LNCAP (cell line): ENCODE results near the gene GAR1.

Experiments used
- TF ChIP-seq, protein P1 (sequence below): fragments of 450-650 bp; IDR thresholded peaks from 2 replicates; pipeline ENCODE4 v1.5.1; 2017; ENCODE audit warnings: mild to moderate bottlenecking

GAR1 gene

DNA sequence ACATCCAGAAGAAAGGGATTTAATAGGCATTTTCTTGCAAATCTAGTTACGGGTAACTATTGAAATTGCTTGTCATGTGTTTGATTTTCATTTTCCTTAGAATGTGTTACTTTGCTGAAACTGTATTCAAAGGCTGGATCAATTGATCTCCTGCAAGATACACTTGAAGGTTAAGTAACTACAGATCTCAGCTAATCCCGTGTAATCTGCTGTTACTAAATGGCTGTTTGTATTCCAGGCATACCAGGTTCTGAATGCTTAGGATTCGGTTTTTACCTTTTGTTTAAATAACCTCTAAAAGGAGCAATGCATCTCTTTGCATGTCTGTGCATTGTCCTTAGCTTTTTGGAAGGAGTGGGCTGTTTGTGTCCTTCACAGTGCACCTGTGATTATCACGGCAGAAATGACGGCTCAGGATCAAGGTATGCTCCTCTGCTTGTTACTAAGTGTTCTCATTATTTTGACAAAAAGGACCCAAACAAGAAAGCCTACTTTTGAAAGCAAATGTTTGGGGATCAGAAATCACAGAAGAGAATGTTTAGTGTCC is 32.4 kb downstream of the GAR1 start, which contains the start of gene LRIT3:
Gene LRIT3 (plus strand): TSS at position 212 of the 547 bp plus-strand sequence. CDS start 95 bp downstream, at position 307.
- TF ChIP-seq, protein P1, sequence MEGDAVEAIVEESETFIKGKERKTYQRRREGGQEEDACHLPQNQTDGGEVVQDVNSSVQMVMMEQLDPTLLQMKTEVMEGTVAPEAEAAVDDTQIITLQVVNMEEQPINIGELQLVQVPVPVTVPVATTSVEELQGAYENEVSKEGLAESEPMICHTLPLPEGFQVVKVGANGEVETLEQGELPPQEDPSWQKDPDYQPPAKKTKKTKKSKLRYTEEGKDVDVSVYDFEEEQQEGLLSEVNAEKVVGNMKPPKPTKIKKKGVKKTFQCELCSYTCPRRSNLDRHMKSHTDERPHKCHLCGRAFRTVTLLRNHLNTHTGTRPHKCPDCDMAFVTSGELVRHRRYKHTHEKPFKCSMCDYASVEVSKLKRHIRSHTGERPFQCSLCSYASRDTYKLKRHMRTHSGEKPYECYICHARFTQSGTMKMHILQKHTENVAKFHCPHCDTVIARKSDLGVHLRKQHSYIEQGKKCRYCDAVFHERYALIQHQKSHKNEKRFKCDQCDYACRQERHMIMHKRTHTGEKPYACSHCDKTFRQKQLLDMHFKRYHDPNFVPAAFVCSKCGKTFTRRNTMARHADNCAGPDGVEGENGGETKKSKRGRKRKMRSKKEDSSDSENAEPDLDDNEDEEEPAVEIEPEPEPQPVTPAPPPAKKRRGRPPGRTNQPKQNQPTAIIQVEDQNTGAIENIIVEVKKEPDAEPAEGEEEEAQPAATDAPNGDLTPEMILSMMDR = no peak

DNA sequence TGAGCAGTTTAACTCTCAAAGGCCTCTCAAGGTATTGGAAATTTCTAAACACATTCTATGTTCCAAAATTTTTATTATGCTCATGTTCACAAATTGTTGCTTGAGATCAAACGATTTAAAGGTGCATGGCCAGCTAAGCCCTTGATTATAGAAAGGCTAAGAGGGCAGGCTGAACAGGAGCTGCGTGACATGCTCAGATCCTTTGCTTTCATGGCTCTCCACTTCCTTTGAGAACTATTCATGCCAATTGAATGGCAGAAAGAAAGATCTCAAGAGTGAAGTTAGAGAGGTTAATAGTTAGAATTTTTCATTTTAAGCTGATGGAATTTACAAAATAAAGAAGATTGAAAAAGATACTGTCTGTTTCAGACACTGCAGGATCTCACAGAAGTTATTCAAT is 32.9 kb downstream of the GAR1 start:
- TF ChIP-seq, protein P1 = no peak

DNA sequence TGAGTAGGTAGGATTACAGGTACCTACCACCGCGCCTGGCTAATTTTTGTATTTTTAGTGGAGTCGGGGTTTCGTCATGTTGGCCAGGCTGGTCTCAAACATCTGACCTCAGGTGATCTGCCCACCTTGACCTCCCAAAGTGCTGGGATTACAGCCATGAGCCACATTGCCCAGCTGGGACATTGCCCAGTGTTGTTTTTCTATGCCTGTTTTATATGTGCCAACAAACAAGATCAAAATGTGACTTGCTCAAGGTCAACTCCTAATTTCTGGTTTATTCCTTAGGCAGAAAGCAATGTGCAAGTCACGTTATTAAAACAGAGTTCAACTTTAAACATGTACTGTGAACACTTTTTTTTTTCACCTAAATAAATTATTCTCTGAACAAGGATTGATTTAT is 35.0 kb downstream of the GAR1 start:
- TF ChIP-seq, protein P1 = no peak

DNA sequence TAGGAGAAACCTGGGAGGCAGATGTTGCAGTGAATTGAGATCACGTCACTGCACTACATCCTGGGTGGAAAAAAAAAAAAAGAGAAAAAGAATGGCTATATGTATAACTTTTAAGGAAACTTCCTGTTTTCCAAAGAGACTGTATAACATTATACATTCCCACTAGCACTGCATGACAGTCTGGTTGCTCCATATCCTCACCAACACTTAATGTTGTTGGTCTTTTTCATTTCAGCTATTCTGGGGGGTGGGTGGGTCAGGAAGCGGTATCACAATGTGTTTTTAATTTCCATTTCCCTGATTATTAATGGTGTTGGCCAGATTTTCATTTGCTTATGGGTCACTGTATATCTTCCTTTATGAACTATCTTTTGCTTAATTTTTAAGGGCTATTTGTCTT is 45.7 kb downstream of the GAR1 start:
- TF ChIP-seq, protein P1 = no peak

GRCh38 chr4:109861916-109862511 is 46.5 kb downstream of the GAR1 start:
- TF ChIP-seq, protein P1 = no peak

DNA sequence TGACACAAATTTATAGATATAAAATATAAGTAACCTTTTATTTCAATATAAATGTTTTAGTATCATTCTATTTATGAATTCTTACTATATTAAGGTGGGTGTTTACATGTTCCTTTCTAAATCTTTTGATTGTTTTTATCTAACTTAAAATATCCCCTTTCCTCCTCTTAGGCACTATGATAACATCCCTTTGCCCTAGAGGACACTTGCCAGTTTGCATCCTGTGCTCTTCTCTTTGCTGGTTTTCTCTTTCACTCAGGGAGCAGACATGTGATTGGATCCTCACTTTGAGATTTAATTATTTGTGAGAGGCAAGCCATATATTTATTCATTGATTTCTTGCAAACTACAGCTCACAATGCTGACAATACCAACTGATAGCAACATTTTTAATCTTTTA is 48.6 kb downstream of the GAR1 start:
- TF ChIP-seq, protein P1 = no peak

DNA sequence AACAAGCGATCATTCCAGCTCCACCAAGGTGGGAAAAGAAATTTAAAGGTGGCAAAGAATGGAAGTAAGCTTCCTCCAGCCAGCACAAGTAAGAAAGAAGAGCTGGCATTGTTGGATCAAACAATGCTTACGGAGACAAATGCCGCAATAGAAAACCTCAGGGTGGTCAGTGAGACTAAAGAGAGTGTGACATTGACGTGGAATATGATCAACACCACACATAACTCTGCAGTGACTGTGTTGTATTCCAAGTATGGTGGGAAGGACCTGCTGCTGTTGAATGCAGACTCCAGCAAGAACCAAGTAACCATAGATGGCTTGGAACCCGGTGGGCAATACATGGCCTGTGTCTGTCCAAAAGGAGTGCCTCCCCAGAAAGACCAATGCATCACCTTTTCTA is 54.5 kb downstream of the GAR1 start:
- TF ChIP-seq, protein P1 = no peak
